ENCODE measurements around the gene MECR.
A peak's percentile ranks its signal among the peaks of the same experiment; 100 is the strongest.

Gene MECR

GRCh38 chr1:29200906-29201594, 29.7 kb downstream of the MECR start:
- no peak for DNase-seq

- no peak for DNase-seq
Measured at GRCh38 chr1:29197993-29198392, 32.7 kb downstream of the MECR start.

GRCh38 chr1:29197590-29197924, 33.2 kb downstream of the MECR start:
- DNase-seq = no peak

- no peak for DNase-seq
Measured at GRCh38 chr1:29196863-29197589, 33.7 kb downstream of the MECR start.

- DNase-seq = no peak
Measured at GRCh38 chr1:29195881-29196291, 34.8 kb downstream of the MECR start.

- DNase-seq = no peak
Measured at GRCh38 chr1:29193879-29194455, 36.8 kb downstream of the MECR start.

- no peak for DNase-seq
Measured at GRCh38 chr1:29190718-29191117, 40.0 kb downstream of the MECR start.

- DNase-seq = no peak
Measured at GRCh38 chr1:29186707-29187106, 44.0 kb downstream of the MECR start.

- no peak for DNase-seq
Measured at GRCh38 chr1:29186252-29186651, 44.5 kb downstream of the MECR start.

- no peak for DNase-seq
Measured at GRCh38 chr1:29183287-29183686, 47.4 kb downstream of the MECR start.

- peak; percentile 91 for DNase-seq
Measured at GRCh38 chr1:29181413-29182225, 49.1 kb downstream of the MECR start, which contains the start of gene SRSF4. Gene SRSF4, minus strand, starts transcription at chr1:29181900. Its CDS starts 148 bp downstream, at chr1:29181752.

- DNase-seq = no peak
Measured at GRCh38 chr1:29180497-29181412, 50.0 kb downstream of the MECR start.

GRCh38 chr1:29179641-29180184, 51.0 kb downstream of the MECR start:
- DNase-seq = no peak

- DNase-seq = no peak
Measured at GRCh38 chr1:29177022-29177705, 53.6 kb downstream of the MECR start.

GRCh38 chr1:29176576-29176975, 54.2 kb downstream of the MECR start:
- DNase-seq = no peak

GRCh38 chr1:29172415-29172939, 58.3 kb downstream of the MECR start:
- no peak for DNase-seq

- DNase-seq = no peak
Measured at GRCh38 chr1:29171521-29171920, 59.2 kb downstream of the MECR start.

GRCh38 chr1:29171089-29171488, 59.6 kb downstream of the MECR start:
- DNase-seq = no peak

- DNase-seq = no peak
Measured at GRCh38 chr1:29169976-29170375, 60.8 kb downstream of the MECR start.

GRCh38 chr1:29167904-29168303, 62.8 kb downstream of the MECR start:
- no peak for DNase-seq

GRCh38 chr1:29166291-29166878, 64.3 kb downstream of the MECR start:
- no peak for DNase-seq

Measured in NCI-H774 (cell line).